HL-60 (cell line): Measurements from ENCODE around the gene PPIL4.

Experiments used
- DNase-seq, 2 experiments: peaks; one replicate each; pipeline ENCODE4 v3.0.0-alpha.2; 2010 to 2020; ENCODE audit warnings: low read depth in 1 of 2, low spot score in 1 of 2
- H3K27ac ChIP-seq: fragments of 250-450 bp; sonication (Bioruptor Pico); replicated peaks from 2 replicates; pipeline ENCODE4 v1.5.1; 2020; ENCODE audit warnings: mild to moderate bottlenecking, moderate library complexity
- H3K27me3 ChIP-seq: fragments of 250-450 bp; sonication (Bioruptor Pico); 2 replicates; pipeline ENCODE4 v1.5.1; 2021; ENCODE audit warnings: mild to moderate bottlenecking, moderate library complexity; ENCODE audit not compliant: insufficient read depth, poor library complexity, severe bottlenecking
- H3K4me3 ChIP-seq: replicated peaks from 2 replicates; pipeline ENCODE4 v1.5.1; 2011; ENCODE audit warnings: mild to moderate bottlenecking, control low read depth, low read length; ENCODE audit not compliant: insufficient read depth
- CTCF ChIP-seq: IDR thresholded peaks from one replicate; pipeline ENCODE4 v1.5.1; 2011; ENCODE audit warnings: low read length, control low read depth, inconsistent platforms; ENCODE audit not compliant: insufficient read depth
- GABPA ChIP-seq: IDR thresholded peaks from 2 replicates; pipeline ENCODE4 v1.6.1; 2012; ENCODE audit warnings: low read depth
- POLR2AphosphoS5 ChIP-seq: IDR thresholded peaks from 2 replicates; pipeline ENCODE4 v1.6.1; 2012; ENCODE audit warnings: low read depth
- REST ChIP-seq: IDR thresholded peaks from 2 replicates; pipeline ENCODE4 v1.6.1; 2012; ENCODE audit warnings: low read depth; ENCODE audit not compliant: insufficient replicate concordance
- SPI1 ChIP-seq: IDR thresholded peaks from 2 replicates; pipeline ENCODE4 v1.6.1; 2012; ENCODE audit warnings: low read depth, mild to moderate bottlenecking, borderline replicate concordance

PPIL4 gene

GRCh38 chr6:149455031-149455732 is 90.7 kb downstream of the PPIL4 start:
- DNase-seq = no peak
- no peak overlapping the region for H3K27ac ChIP-seq

More at GRCh38 chr6:149455031-149455732, 90.7 kb downstream of the PPIL4 start:
- TF ChIP-seq CTCF (no peak), GABPA (no peak), POLR2AphosphoS5 (no peak), SPI1 (no peak), REST (no peak)
- no peak overlapping the region for H3K4me3 ChIP-seq
- no peaks in the 10 kb centered on the region for H3K27me3 ChIP-seq
